C1 segment of cervical spinal cord (tissue), 14 donors: ENCODE data around the gene KRT83.
A peak's percentile ranks its signal among the peaks of the same experiment; 100 is the strongest.

Source experiments
- DNase-seq, 14 donors: peaks; one replicate each; lab custom pipeline; 2025; lab: John Stamatoyannopoulos, UW

KRT83 gene

GRCh38 chr12:52267266-52267665, 53.9 kb downstream of the KRT83 start:
- no peak for DNase-seq

GRCh38 chr12:52266514-52266913, 54.7 kb downstream of the KRT83 start:
- no peak for DNase-seq

- peak in 1 of 14 donors; percentile 12 for DNase-seq
Measured at GRCh38 chr12:52264435-52264825, 56.8 kb downstream of the KRT83 start.
